HepG2 (cell line): ENCODE data around the gene CARS2. TPM values are rescaled to one million over a fixed set of nuclear protein-coding genes. Genes with fewer than 3 reads are reported as not detected.

Source experiments
- ARID5B ChIP-seq: IDR thresholded peaks from 2 replicates; pipeline ENCODE4 v1.4.0; 2020; ENCODE audit warnings: mild to moderate bottlenecking, missing genetic modification reagents
- BCL6 ChIP-seq: IDR thresholded peaks from 2 replicates; pipeline ENCODE4 v1.6.1; 2016; ENCODE audit warnings: missing genetic modification reagents, missing compliant biosample characterization
- FOXJ3 ChIP-seq: sonication (generic); formaldehyde crosslinking; IDR thresholded peaks from 2 replicates; pipeline ENCODE4 v1.4.0; 2020; ENCODE audit warnings: missing genetic modification reagents, mild to moderate bottlenecking, borderline replicate concordance
- FOXP4 ChIP-seq: sonication (generic); formaldehyde crosslinking; IDR thresholded peaks from 2 replicates; pipeline ENCODE4 v1.4.0; 2020; ENCODE audit warnings: missing genetic modification reagents
- GATAD2A ChIP-seq: IDR thresholded peaks from 2 replicates; pipeline ENCODE4 v1.6.1; 2016
- HMG20A ChIP-seq: IDR thresholded peaks from 2 replicates; pipeline ENCODE4 v1.6.1; 2016; ENCODE audit warnings: borderline replicate concordance
- MIXL1 ChIP-seq: IDR thresholded peaks from 2 replicates; pipeline ENCODE4 v1.6.1; 2016
- NR2F6 ChIP-seq, 2 experiments: IDR thresholded peaks; 2 replicates each; pipeline ENCODE4 v1.6.1; 2016; ENCODE audit warnings: antibody characterized with exemption in 1 of 2, mild to moderate bottlenecking in 1 of 2
- PAWR ChIP-seq: sonication (generic); formaldehyde crosslinking; IDR thresholded peaks from 2 replicates; pipeline ENCODE4 v1.4.0; 2020; ENCODE audit warnings: missing genetic modification reagents, mild to moderate bottlenecking, borderline replicate concordance
- PBX3 ChIP-seq: sonication (generic); formaldehyde crosslinking; IDR thresholded peaks from 2 replicates; pipeline ENCODE4 v1.8.1; 2023; ENCODE audit warnings: missing genetic modification reagents, inconsistent platforms, borderline replicate concordance
- RAD21 ChIP-seq: fragments of 450-650 bp; formaldehyde crosslinking; IDR thresholded peaks from 2 replicates; pipeline ENCODE4 v1.5.0; 2020; ENCODE audit warnings: mild to moderate bottlenecking
- RCOR2 ChIP-seq: IDR thresholded peaks from 2 replicates; pipeline ENCODE4 v1.6.1; 2016; ENCODE audit warnings: missing biosample characterization, missing genetic modification reagents
- SMAD3 ChIP-seq: sonication (generic); formaldehyde crosslinking; IDR thresholded peaks from 2 replicates; pipeline ENCODE4 v1.4.0; 2020; ENCODE audit warnings: missing genetic modification reagents
- TCF12 ChIP-seq, 2 experiments: fragments of 450-650 bp in 1 of 2; sonication (generic) in 1 of 2; formaldehyde crosslinking in 1 of 2; IDR thresholded peaks; 2 replicates each; pipeline versions ENCODE4 v1.6.1 to v1.8.0; 2017 to 2022; ENCODE audit warnings: antibody characterized with exemption in 1 of 2, mild to moderate bottlenecking in 1 of 2, missing genetic modification reagents in 1 of 2, moderate library complexity in 1 of 2
- THAP11 ChIP-seq: IDR thresholded peaks from 2 replicates; pipeline ENCODE4 v1.6.1; 2016; ENCODE audit warnings: missing biosample characterization, missing genetic modification reagents
- ZBTB10 ChIP-seq: sonication (generic); formaldehyde crosslinking; IDR thresholded peaks from 2 replicates; pipeline ENCODE4 v1.4.0; 2020; ENCODE audit warnings: missing genetic modification reagents, borderline replicate concordance
- ZNF296 ChIP-seq: sonication (generic); formaldehyde crosslinking; conservative IDR thresholded peaks from 2 replicates; pipeline ENCODE4 v1.5.0; 2020; ENCODE audit warnings: mild to moderate bottlenecking, missing genetic modification reagents
- ZNF33B ChIP-seq: sonication (generic); formaldehyde crosslinking; IDR thresholded peaks from 2 replicates; pipeline ENCODE4 v1.5.1; 2020; ENCODE audit warnings: mild to moderate bottlenecking, missing genetic modification reagents
- ZNF816 ChIP-seq: sonication (generic); formaldehyde crosslinking; IDR thresholded peaks from 2 replicates; pipeline ENCODE4 v1.8.0; 2022; ENCODE audit warnings: missing genetic modification reagents, mild to moderate bottlenecking, borderline replicate concordance
- ZZZ3 ChIP-seq: sonication (generic); formaldehyde crosslinking; IDR thresholded peaks from 2 replicates; pipeline ENCODE4 v1.4.0; 2020; ENCODE audit warnings: missing genetic modification reagents, mild to moderate bottlenecking, borderline replicate concordance
- polyA plus RNA-seq, 8 experiments: library from polyadenylated mRNA; depleted of rRNA in 3 of 8; stranded (reverse) in 7 of 8; unstranded in 1 of 8; fragments of >200 nt; fragmentation: Illumina TruSeq in 4 of 8; extraction: Trizol in 4 of 8; gene quantifications; 2 replicates each; pipeline versions ENCODE4 v1.2.1 to v1.2.3, GENCODE V29; 2011 to 2016; ENCODE audit warnings: low read depth in 4 of 8, missing spikeins in 1 of 8, mixed read lengths in 1 of 8; ENCODE audit not compliant: insufficient read depth in 1 of 8
- total RNA-seq, 5 experiments: library from RNA; depleted of rRNA; stranded (reverse); fragments of >200 nt; fragmentation: Illumina TruSeq; extraction: Trizol; gene quantifications; 2 replicates each; pipeline ENCODE4 v1.2.3, GENCODE V29; 2016; ENCODE audit warnings: low read depth in 1 of 5

The CARS2 gene
- total and polyA plus RNA-seq, 2 of the 13 experiments (the other 11 are each of a cell fraction or from before 2014, with no cell fraction given), result 41.1 to 59.3 TPM

- TF ChIP-seq FOXP4 (CRISPR knock-in tag) (no peak; the same call in 1 of the 2 replicates), RCOR2 (CRISPR knock-in tag) (no peak), FOXJ3 (CRISPR knock-in tag) (peak; percentile 46; the same call in 1 of the 2 replicates), RAD21 (CRISPR knock-in tag) (no peak; the same call in 1 of the 2 replicates), THAP11 (CRISPR knock-in tag) (peak; percentile 69), ZZZ3 (no peak), MIXL1 (CRISPR knock-in tag) (peak; percentile 7; the same call in 1 of the 2 replicates), PBX3 (CRISPR knock-in tag) (no peak), NR2F6 (IDR thresholded peaks at IDR 0.05) (no peak), NR2F6 (CRISPR knock-in tag; IDR thresholded peaks at IDR 0.05) (no peak), GATAD2A (CRISPR knock-in tag) (no peak; the same call in 1 of the 2 replicates), TCF12 (IDR thresholded peaks at IDR 0.05) (no peak), TCF12 (CRISPR knock-in tag; IDR thresholded peaks at IDR 0.05) (no peak), ZNF296 (no peak), BCL6 (no peak), ZNF33B (CRISPR knock-in tag) (peak; percentile 93), ARID5B (no peak), HMG20A (CRISPR knock-in tag) (no peak), PAWR (CRISPR knock-in tag) (no peak), ZNF816 (CRISPR knock-in tag) (no peak), SMAD3 (CRISPR knock-in tag) (peak; percentile 34; the same call in 1 of the 2 replicates), ZBTB10 (CRISPR knock-in tag) (peak; percentile 88; the same call in 1 of the 2 replicates)
Observed at GRCh38 chr13:110715395-110716246, 9.7 kb upstream of the CARS2 start (continued).
